ENCODE measurements around the gene KHDC1L.

GRCh38 chr6:73176057-73176456 is 49.2 kb downstream of the KHDC1L start:
- TF ChIP-seq POLR2A (IDR thresholded peaks at IDR 0.05) (no peak), CTCF (IDR thresholded peaks at IDR 0.05) (no peak)
